Progenitor cell of endocrine pancreas (in vitro differentiated cells): ENCODE measurements around the gene FIBIN. TPM values are rescaled to one million over a fixed set of nuclear protein-coding genes. Genes with fewer than 3 reads are reported as not detected.
"Not testable (repeated sequence)": the region's sequence is repeated elsewhere in the genome, so short reads cannot be mapped to it uniquely, and the experiment has no call there.

Experiments
- DNase-seq: peaks from one replicate; pipeline ENCODE4 v3.0.0; 2021; ENCODE audit warnings: low spot score; ENCODE audit not compliant: unreplicated experiment
- H3K27ac Mint-ChIP-seq: 2 replicates; pipeline ENCODE4 v1.8.0; 2021; ENCODE audit warnings: mild to moderate bottlenecking, moderate library complexity, mixed read lengths
- H3K27me3 Mint-ChIP-seq: 2 replicates; pipeline ENCODE4 v1.8.0; 2021; ENCODE audit warnings: mixed read lengths
- H3K36me3 Mint-ChIP-seq: 2 replicates; pipeline ENCODE4 v1.8.0; 2022; ENCODE audit warnings: mixed read lengths; ENCODE audit not compliant: insufficient read depth
- H3K4me1 Mint-ChIP-seq: 2 replicates; pipeline ENCODE4 v1.8.0; 2021; ENCODE audit warnings: low read depth, mixed read lengths
- H3K4me3 Mint-ChIP-seq: 2 replicates; pipeline ENCODE4 v1.8.0; 2021; ENCODE audit warnings: low read depth, mild to moderate bottlenecking, moderate library complexity, mixed read lengths
- H3K9me3 Mint-ChIP-seq: 2 replicates; pipeline ENCODE4 v1.8.0; 2021; ENCODE audit warnings: low read depth, mixed read lengths
- CTCF ChIP-seq: fragments of 200-600 bp; sonication (generic); IDR thresholded peaks from one replicate; pipeline ENCODE4 v1.5.0; 2021; ENCODE audit warnings: antibody characterized with exemption, mild to moderate bottlenecking; ENCODE audit not compliant: unreplicated experiment
- total RNA-seq: library from RNA; stranded (reverse); gene quantifications from 2 replicates; pipeline ENCODE4 v1.2.1, GENCODE V29; 2021

FIBIN gene
- total RNA-seq, 1 donor from 2014 or later, result 0.24 TPM

GRCh38 chr11:26994631-26995095 lies 751 bp downstream of the FIBIN start:
- H3K27ac Mint-ChIP-seq, result no peak overlapping the region
- H3K4me3 Mint-ChIP-seq, result peak overlapping the region; percentile 45
- no peak for TF ChIP-seq CTCF
- H3K4me1 Mint-ChIP-seq, result peaks cover 2% of the 10 kb centered on the region
- H3K36me3 Mint-ChIP-seq, result no peaks in the 10 kb centered on the region
- no peak for DNase-seq
- peaks cover 16% of the 10 kb centered on the region for H3K27me3 Mint-ChIP-seq
- H3K9me3 Mint-ChIP-seq, result no peaks in the 10 kb centered on the region

DNA sequence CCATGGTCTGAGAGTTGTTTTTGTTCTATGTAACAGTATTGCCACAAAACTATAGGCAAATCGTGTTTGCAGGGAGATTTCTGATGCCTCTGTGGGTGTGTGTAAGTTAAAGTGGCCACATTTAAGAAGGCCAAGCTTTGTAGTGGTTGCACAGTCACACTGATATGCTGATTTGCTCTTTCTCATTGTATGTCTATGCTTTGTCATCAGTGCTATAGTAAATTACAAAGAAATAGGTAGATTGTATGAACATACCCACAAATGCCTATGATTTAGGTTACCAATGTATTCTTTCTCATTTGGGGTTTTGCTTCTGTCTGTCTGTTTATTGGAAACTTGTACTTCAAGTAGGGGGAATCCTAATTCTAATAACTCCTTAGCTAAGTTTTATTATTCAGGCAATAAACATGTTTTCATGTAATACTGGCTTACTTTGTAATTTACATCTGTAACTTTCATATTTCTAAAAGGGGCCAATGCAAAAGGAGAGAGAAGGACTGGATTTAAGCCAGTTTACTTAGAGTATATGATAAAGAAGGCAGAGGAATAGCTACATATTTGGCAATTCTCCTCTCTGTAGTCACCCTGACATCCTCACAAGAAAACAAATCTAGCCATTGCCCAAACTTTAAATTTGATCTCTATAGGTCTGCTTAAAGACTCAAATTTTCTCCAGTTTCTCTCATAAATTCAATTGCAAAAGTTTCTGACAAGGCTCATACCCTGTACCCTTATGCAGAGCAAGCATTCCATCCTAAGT lies 2.0 kb downstream of the FIBIN start:
- Mint-ChIP-seq H3K36me3 (no peaks in the 10 kb centered on the region), H3K9me3 (no peaks in the 10 kb centered on the region), H3K4me3 (no peak overlapping the region), H3K4me1 (peaks cover 2% of the 10 kb centered on the region), H3K27me3 (peaks cover 16% of the 10 kb centered on the region), H3K27ac (no peak overlapping the region)
- TF ChIP-seq CTCF, result no peak
- no peak for DNase-seq

GRCh38 chr11:26997378-26997777 lies 3.5 kb downstream of the FIBIN start:
- Mint-ChIP-seq H3K4me3 (no peak overlapping the region), H3K9me3 (no peaks in the 10 kb centered on the region), H3K27ac (no peak overlapping the region), H3K27me3 (peaks cover 16% of the 10 kb centered on the region), H3K4me1 (peaks cover 3% of the 10 kb centered on the region), H3K36me3 (no peaks in the 10 kb centered on the region)
- TF ChIP-seq CTCF, result no peak
- no peak for DNase-seq

DNA sequence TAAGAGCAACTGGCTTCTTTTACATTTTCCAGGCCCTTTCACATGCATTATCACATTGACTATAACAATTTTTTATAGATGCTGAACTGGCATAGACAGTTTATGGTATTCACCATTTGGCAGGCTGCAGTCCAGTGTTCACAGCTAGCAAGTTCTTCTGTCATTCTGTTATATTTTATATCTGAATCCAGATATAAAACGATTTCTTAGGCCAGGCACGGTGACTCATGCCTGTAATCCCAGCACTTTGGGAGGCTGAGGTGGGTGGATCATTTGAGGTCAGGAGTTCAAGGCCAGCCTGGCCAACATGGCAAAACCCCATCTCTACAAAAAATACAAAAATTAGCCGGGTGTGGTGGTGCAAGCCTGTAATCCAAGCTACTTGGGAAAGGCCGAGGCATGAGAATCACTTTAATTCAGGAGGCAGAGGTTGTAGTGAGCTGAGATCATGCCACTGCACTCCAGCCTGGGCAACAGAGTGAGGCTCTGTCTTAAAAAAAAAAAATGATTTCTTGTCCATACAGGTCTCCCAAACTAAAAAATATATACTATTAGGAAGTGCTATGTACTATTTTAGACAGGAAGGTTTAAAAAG lies 7.3 kb downstream of the FIBIN start:
- H3K9me3 Mint-ChIP-seq, H3K36me3 Mint-ChIP-seq, DNase-seq, H3K4me3 Mint-ChIP-seq, H3K27ac Mint-ChIP-seq, H3K27me3 Mint-ChIP-seq, H3K4me1 Mint-ChIP-seq: not testable (repeated sequence)

DNA sequence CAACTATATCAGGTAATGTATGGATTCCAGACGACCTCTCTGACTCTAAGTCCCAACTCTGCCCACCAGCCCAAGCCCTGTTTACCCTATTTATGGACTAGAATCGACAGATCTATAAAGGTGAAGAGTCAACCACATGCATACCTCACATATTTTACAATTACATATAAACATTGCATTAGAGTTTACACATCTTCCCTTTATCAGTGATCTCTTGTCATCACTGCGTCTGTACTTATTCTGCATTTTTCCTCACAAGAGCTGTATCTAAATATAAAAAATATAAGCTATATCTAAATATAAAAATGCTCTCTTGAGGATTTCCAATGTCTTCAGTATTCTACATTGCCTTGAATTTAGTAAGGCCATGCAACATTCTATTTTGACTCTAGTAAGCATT lies 8.5 kb downstream of the FIBIN start:
- TF ChIP-seq CTCF, result no peak
- Mint-ChIP-seq H3K4me3 (no peak overlapping the region), H3K27ac (no peak overlapping the region), H3K27me3 (no peaks in the 10 kb centered on the region), H3K9me3 (no peaks in the 10 kb centered on the region), H3K36me3 (no peaks in the 10 kb centered on the region), H3K4me1 (peaks cover 5% of the 10 kb centered on the region)
- DNase-seq, result no peak

DNA sequence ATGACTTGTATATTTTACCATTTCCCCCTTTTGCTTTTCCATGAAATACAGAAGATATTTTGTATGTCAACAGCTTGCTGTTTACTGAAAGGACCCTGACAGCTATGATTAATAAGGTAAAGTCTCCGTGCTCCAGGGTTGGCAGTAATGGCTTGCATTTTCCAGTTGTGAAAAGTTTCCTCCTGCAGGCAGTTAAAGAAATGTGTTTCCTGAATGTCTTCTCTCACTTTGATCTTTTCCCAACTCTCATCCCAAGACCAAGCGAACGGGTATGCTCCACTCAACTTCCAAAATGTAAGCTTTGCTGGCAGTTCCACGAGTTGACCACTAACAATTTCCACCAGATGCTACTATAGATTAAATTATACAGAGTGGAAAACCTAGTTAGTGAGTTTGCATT lies 8.9 kb downstream of the FIBIN start:
- H3K27ac Mint-ChIP-seq, result no peak overlapping the region
- no peaks in the 10 kb centered on the region for H3K36me3 Mint-ChIP-seq
- TF ChIP-seq CTCF, result no peak
- H3K4me1 Mint-ChIP-seq, result peaks cover 5% of the 10 kb centered on the region
- no peaks in the 10 kb centered on the region for H3K27me3 Mint-ChIP-seq
- no peaks in the 10 kb centered on the region for H3K9me3 Mint-ChIP-seq
- no peak overlapping the region for H3K4me3 Mint-ChIP-seq
- DNase-seq, result no peak
